Astrocyte (in vitro differentiated cells and primary cell): ENCODE results near the gene PIWIL1.

Experiments
- EZH2 ChIP-seq: IDR thresholded peaks from 2 replicates; pipeline ENCODE4 v1.6.1; 2012; ENCODE audit warnings: mild to moderate bottlenecking, low read length, inconsistent platforms; ENCODE audit not compliant: insufficient read depth
- TF ChIP-seq, protein P1 (sequence below): IDR thresholded peaks from 2 replicates; pipeline ENCODE4 v1.5.1; 2011; ENCODE audit warnings: low read depth, mild to moderate bottlenecking, inconsistent platforms, low read length, moderate library complexity; ENCODE audit not compliant: insufficient read depth

- TF ChIP-seq, protein P1, sequence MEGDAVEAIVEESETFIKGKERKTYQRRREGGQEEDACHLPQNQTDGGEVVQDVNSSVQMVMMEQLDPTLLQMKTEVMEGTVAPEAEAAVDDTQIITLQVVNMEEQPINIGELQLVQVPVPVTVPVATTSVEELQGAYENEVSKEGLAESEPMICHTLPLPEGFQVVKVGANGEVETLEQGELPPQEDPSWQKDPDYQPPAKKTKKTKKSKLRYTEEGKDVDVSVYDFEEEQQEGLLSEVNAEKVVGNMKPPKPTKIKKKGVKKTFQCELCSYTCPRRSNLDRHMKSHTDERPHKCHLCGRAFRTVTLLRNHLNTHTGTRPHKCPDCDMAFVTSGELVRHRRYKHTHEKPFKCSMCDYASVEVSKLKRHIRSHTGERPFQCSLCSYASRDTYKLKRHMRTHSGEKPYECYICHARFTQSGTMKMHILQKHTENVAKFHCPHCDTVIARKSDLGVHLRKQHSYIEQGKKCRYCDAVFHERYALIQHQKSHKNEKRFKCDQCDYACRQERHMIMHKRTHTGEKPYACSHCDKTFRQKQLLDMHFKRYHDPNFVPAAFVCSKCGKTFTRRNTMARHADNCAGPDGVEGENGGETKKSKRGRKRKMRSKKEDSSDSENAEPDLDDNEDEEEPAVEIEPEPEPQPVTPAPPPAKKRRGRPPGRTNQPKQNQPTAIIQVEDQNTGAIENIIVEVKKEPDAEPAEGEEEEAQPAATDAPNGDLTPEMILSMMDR, result no peak
- TF ChIP-seq EZH2, result no peak
Observed at GRCh38 chr12:130320536-130320935, 17.2 kb upstream of the PIWIL1 start.
